ENCODE data around the gene CUL4A. TPM values are rescaled to one million over a fixed set of nuclear protein-coding genes. Genes with fewer than 3 reads are reported as not detected.

CUL4A gene
- polyA plus RNA-seq, 1 of the 3 experiments (the other 2 are of a cell fraction) = 51.2 TPM

DNA sequence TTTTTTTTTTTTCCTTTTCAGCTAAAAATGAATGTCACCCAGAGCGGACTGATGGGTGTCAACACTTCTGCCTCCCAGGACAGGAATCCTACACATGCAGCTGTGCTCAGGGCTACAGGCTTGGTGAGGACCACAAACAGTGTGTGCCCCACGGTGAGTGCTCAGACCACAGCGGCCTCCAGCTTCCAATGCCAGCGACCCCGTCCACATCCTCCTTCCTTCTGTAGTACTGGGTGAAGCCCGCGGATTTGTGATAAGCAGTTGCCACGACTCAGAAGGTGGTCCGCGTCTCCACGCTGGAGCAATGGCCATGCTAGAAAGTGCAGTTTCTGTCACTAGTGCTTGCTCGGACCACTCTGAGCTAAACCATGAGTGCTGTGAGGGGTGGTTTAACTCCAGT, 44.9 kb upstream of the CUL4A start:
- POLR2A ChIA-PET = no interaction called here
- 85% methylated on average over 12 of the region's 12 CpGs for WGBS (ENCODE audit: low lambda C conversion rate)
- Histone ChIP-seq H3K9ac (no peak overlapping the region), H3K9me3 (no peaks in the 10 kb centered on the region), H3K9me2 (no peaks in the 10 kb centered on the region), H3F3A (replicated peaks; ENCODE audit: insufficient read depth) (no peaks in the 10 kb centered on the region), H3K4me2 (no peak overlapping the region), H3K27me3 (ENCODE audit: insufficient read depth) (no peaks in the 10 kb centered on the region), H3K4me3 (ENCODE audit: low read depth in 2 of 2, low read length in 1 of 2) (no peak overlapping the region), H3K36me3 (replicated peaks in 1 of 2; ENCODE audit: control insufficient read depth in 1 of 2, insufficient read depth in 2 of 2, low read length in 1 of 2) (peaks cover 4 to 19% of the 10 kb centered on the region in 2 experiments), H4K20me1 (ENCODE audit: insufficient read depth) (no peaks in the 10 kb centered on the region), H3K27ac (ENCODE audit: low read depth in 2 of 2, low read length in 1 of 2) (no peak overlapping the region), H3K4me1 (ENCODE audit: control insufficient read depth in 1 of 2, insufficient read depth in 2 of 2, low read depth in 1 of 2, low read length in 1 of 2) (no peaks in the 10 kb centered on the region), H2AFZ (ENCODE audit: low read depth) (no peak overlapping the region), H3K79me2 (ENCODE audit: insufficient read depth) (no peaks in the 10 kb centered on the region)
- no peak for DNase-seq
- TF ChIP-seq NFIC (IDR thresholded peaks at IDR 0.05; ENCODE audit: borderline replicate concordance) = no peak
- TF ChIP-seq, protein P1, sequence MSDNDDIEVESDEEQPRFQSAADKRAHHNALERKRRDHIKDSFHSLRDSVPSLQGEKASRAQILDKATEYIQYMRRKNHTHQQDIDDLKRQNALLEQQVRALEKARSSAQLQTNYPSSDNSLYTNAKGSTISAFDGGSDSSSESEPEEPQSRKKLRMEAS (IDR thresholded peaks at IDR 0.05; ENCODE audit: low read depth) = no peak
- TF ChIP-seq, protein P2, sequence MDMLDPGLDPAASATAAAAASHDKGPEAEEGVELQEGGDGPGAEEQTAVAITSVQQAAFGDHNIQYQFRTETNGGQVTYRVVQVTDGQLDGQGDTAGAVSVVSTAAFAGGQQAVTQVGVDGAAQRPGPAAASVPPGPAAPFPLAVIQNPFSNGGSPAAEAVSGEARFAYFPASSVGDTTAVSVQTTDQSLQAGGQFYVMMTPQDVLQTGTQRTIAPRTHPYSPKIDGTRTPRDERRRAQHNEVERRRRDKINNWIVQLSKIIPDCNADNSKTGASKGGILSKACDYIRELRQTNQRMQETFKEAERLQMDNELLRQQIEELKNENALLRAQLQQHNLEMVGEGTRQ (IDR thresholded peaks at IDR 0.05; ENCODE audit: borderline replicate concordance, low read depth, low read length) = no peak
- TF ChIP-seq, protein P3, sequence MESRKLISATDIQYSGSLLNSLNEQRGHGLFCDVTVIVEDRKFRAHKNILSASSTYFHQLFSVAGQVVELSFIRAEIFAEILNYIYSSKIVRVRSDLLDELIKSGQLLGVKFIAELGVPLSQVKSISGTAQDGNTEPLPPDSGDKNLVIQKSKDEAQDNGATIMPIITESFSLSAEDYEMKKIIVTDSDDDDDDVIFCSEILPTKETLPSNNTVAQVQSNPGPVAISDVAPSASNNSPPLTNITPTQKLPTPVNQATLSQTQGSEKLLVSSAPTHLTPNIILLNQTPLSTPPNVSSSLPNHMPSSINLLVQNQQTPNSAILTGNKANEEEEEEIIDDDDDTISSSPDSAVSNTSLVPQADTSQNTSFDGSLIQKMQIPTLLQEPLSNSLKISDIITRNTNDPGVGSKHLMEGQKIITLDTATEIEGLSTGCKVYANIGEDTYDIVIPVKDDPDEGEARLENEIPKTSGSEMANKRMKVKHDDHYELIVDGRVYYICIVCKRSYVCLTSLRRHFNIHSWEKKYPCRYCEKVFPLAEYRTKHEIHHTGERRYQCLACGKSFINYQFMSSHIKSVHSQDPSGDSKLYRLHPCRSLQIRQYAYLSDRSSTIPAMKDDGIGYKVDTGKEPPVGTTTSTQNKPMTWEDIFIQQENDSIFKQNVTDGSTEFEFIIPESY (IDR thresholded peaks at IDR 0.05; ENCODE audit: borderline replicate concordance, low read depth) = no peak
- CTCF ChIA-PET = no interaction called here

GRCh38 chr13:113166266-113166665, 43.1 kb upstream of the CUL4A start:
- no peaks in the 10 kb centered on the region for H3K4me1 ChIP-seq (ENCODE audit: control insufficient read depth in 1 of 2, insufficient read depth in 2 of 2, low read depth in 1 of 2, low read length in 1 of 2)
- H4K20me1 ChIP-seq (ENCODE audit: insufficient read depth) = no peaks in the 10 kb centered on the region
- H3K79me2 ChIP-seq (ENCODE audit: insufficient read depth) = no peaks in the 10 kb centered on the region
- H3K9me2 ChIP-seq = no peaks in the 10 kb centered on the region
- H3K36me3 ChIP-seq (replicated peaks in 1 of 2; ENCODE audit: control insufficient read depth in 1 of 2, insufficient read depth in 2 of 2, low read length in 1 of 2) = peaks cover 4 to 19% of the 10 kb centered on the region in 2 experiments
- no peaks in the 10 kb centered on the region for H3K27me3 ChIP-seq (ENCODE audit: insufficient read depth)
- no peaks in the 10 kb centered on the region for H3K9me3 ChIP-seq
- WGBS (ENCODE audit: low lambda C conversion rate) = 93% methylated on average over 10 of the region's 10 CpGs
- ChIA-PET CTCF (no interaction called here), POLR2A (no interaction called here)
- H3K9ac ChIP-seq = no peak overlapping the region
- DNase-seq = no peak
- no peak overlapping the region for H2AFZ ChIP-seq (ENCODE audit: low read depth)
- no peaks in the 10 kb centered on the region for H3F3A ChIP-seq (replicated peaks; ENCODE audit: insufficient read depth)
- H3K4me3 ChIP-seq (ENCODE audit: low read depth in 2 of 2, low read length in 1 of 2) = no peak overlapping the region
- no peak overlapping the region for H3K4me2 ChIP-seq
- no peak overlapping the region for H3K27ac ChIP-seq (ENCODE audit: low read depth in 2 of 2, low read length in 1 of 2)
- TF ChIP-seq RCOR1 (IDR thresholded peaks at IDR 0.05; ENCODE audit: low read length) (no peak), RXRA (IDR thresholded peaks at IDR 0.05; ENCODE audit: borderline replicate concordance, low read depth) (no peak), POLR2AphosphoS5 (IDR thresholded peaks at IDR 0.05; ENCODE audit: low read depth, low read length) (no peak), TCF12 (IDR thresholded peaks at IDR 0.05) (no peak), EZH2phosphoT487 (IDR thresholded peaks at IDR 0.05; ENCODE audit: borderline replicate concordance, low read depth) (no peak), EP300 (IDR thresholded peaks at IDR 0.05; ENCODE audit: borderline replicate concordance in 1 of 2, low read depth in 1 of 2, low read length in 1 of 2) (no peak), YY1 (IDR thresholded peaks at IDR 0.05; ENCODE audit: low read depth) (no peak), ELF1 (IDR thresholded peaks at IDR 0.05) (no peak), TAF1 (IDR thresholded peaks at IDR 0.05; ENCODE audit: borderline replicate concordance, low read depth, low read length) (no peak), MXI1 (IDR thresholded peaks at IDR 0.05; ENCODE audit: low read depth, low read length) (no peak), NFIC (IDR thresholded peaks at IDR 0.05; ENCODE audit: borderline replicate concordance) (no peak)
- TF ChIP-seq, protein P3 (IDR thresholded peaks at IDR 0.05; ENCODE audit: borderline replicate concordance, low read depth) = no peak
- TF ChIP-seq, protein P4, sequence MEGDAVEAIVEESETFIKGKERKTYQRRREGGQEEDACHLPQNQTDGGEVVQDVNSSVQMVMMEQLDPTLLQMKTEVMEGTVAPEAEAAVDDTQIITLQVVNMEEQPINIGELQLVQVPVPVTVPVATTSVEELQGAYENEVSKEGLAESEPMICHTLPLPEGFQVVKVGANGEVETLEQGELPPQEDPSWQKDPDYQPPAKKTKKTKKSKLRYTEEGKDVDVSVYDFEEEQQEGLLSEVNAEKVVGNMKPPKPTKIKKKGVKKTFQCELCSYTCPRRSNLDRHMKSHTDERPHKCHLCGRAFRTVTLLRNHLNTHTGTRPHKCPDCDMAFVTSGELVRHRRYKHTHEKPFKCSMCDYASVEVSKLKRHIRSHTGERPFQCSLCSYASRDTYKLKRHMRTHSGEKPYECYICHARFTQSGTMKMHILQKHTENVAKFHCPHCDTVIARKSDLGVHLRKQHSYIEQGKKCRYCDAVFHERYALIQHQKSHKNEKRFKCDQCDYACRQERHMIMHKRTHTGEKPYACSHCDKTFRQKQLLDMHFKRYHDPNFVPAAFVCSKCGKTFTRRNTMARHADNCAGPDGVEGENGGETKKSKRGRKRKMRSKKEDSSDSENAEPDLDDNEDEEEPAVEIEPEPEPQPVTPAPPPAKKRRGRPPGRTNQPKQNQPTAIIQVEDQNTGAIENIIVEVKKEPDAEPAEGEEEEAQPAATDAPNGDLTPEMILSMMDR (IDR thresholded peaks at IDR 0.05) = no peak
- TF ChIP-seq, protein P2 (IDR thresholded peaks at IDR 0.05; ENCODE audit: borderline replicate concordance, low read depth, low read length) = no peak
